CD4-positive, alpha-beta T cell (primary cell): ENCODE results near the gene CHST12. TPM values are rescaled to one million over a fixed set of nuclear protein-coding genes. Genes with fewer than 3 reads are reported as not detected.

Experiments used
- ATAC-seq: fragments of 200-7000 bp; cut with Tn5 transposase; one replicate; pipeline ENCODE4 v1.10.0; 2022; ENCODE audit warnings: mild to moderate bottlenecking; ENCODE audit not compliant: poor library complexity
- CTCF ChIA-PET: fragments of 350-600 bp; sonication (Branson Sonifier 250); formaldehyde crosslinking; loops from one replicate; lab custom pipeline; 2021; ENCODE audit warnings: antibody characterized with exemption, inconsistent platforms; lab: Charles Lee
- POLR2A ChIA-PET: fragments of 350-600 bp; sonication (Branson Sonifier 250); formaldehyde crosslinking; loops from one replicate; lab custom pipeline; 2021; ENCODE audit warnings: antibody characterized with exemption, inconsistent platforms; lab: Charles Lee
- DNase-seq, 14 experiments: peaks; one replicate each; pipeline ENCODE4 v3.0.0-alpha.2; 2013 to 2020; ENCODE audit warnings: mixed read lengths in 2 of 14
- H3K27ac ChIP-seq, 2 donors: one replicate each; pipeline versions ENCODE4 v1.5.1 to v1.7.0; 2013; ENCODE audit warnings: low read length in 2 of 2, low read depth in 1 of 2, mild to moderate bottlenecking in 1 of 2
- H3K27me3 ChIP-seq, 2 experiments: 1 replicate in 1 of 2; 2 replicates in 1 of 2; pipeline versions ENCODE4 v1.6.1 to v1.7.0; 2013; ENCODE audit warnings: low read length in 2 of 2, control low read depth in 1 of 2, mild to moderate bottlenecking in 1 of 2, moderate library complexity in 1 of 2; ENCODE audit not compliant: insufficient read depth in 2 of 2, control insufficient read depth in 1 of 2
- H3K36me3 ChIP-seq: one replicate; pipeline ENCODE4 v1.6.1; 2013; ENCODE audit warnings: low read length, control low read depth; ENCODE audit not compliant: insufficient read depth
- H3K4me1 ChIP-seq: one replicate; pipeline ENCODE4 v1.6.1; 2013; ENCODE audit warnings: low read length, control low read depth; ENCODE audit not compliant: insufficient read depth
- H3K4me3 ChIP-seq: one replicate; pipeline ENCODE4 v1.5.1; 2013; ENCODE audit warnings: mild to moderate bottlenecking, low read length, moderate library complexity
- H3K9me3 ChIP-seq, 2 experiments: 1 replicate in 1 of 2; 2 replicates in 1 of 2; pipeline versions ENCODE4 v1.6.1 to v1.7.0; 2013; ENCODE audit warnings: low read length in 2 of 2, mild to moderate bottlenecking in 2 of 2, control low read depth in 1 of 2, moderate library complexity in 1 of 2; ENCODE audit not compliant: control insufficient read depth in 1 of 2, insufficient read depth in 1 of 2
- H3K27ac Mint-ChIP-seq: one replicate; pipeline ENCODE4 v1.8.0; 2020; ENCODE audit warnings: mixed read lengths
- H3K27me3 Mint-ChIP-seq: one replicate; pipeline ENCODE4 v1.8.0; 2021; ENCODE audit warnings: mixed read lengths
- H3K36me3 Mint-ChIP-seq: one replicate; pipeline ENCODE4 v1.8.0; 2021; ENCODE audit warnings: low read depth, mixed read lengths
- H3K4me1 Mint-ChIP-seq: one replicate; pipeline ENCODE4 v1.8.0; 2021; ENCODE audit warnings: low read depth, mixed read lengths
- H3K4me3 Mint-ChIP-seq: one replicate; pipeline ENCODE4 v1.8.0; 2020; ENCODE audit warnings: mild to moderate bottlenecking, mixed read lengths
- H3K9me3 Mint-ChIP-seq: one replicate; pipeline ENCODE4 v1.8.0; 2020; ENCODE audit warnings: mixed read lengths
- CTCF ChIP-seq: fragments of 200-600 bp; IDR thresholded peaks from one replicate; pipeline ENCODE4 v1.8.0; 2022; ENCODE audit warnings: antibody characterized with exemption, mild to moderate bottlenecking
- intact Hi-C, 2 experiments: fragments of 100-400 bp; cut with DNase I in 1 of 2; cut with micrococcal nuclease in 1 of 2; formaldehyde crosslinking; loops; one replicate each; pipeline versions ENCODE4 v1.15.1 to v1.9.0; 2023 to 2025; cut with DNase I, micrococcal nuclease
- total RNA-seq, 174 experiments: library from RNA in 2 of 174; stranded (reverse) in 2 of 174; gene quantifications; one replicate each; pipeline ENCODE4 v1.2.3 and lab custom pipeline; 2021 to 2026

The CHST12 gene
- total RNA-seq, 2 experiments from 2014 or later: 6.6 to 8.6 TPM

- Mint-ChIP-seq H3K27me3 (no peaks in the 10 kb centered on the region), H3K4me1 (peaks cover 28% of the 10 kb centered on the region), H3K4me3 (peak overlapping the region; percentile 65), H3K36me3 (no peaks in the 10 kb centered on the region), H3K27ac (peak overlapping the region; percentile 39), H3K9me3 (no peaks in the 10 kb centered on the region)
- CTCF ChIA-PET: no interaction called here
- TF ChIP-seq CTCF: no peak
- Histone ChIP-seq H3K27ac (peak overlapping the region in 1 of 2 donors; percentile 44), H3K9me3 (no peaks in the 10 kb centered on the region), H3K4me3 (no peak overlapping the region), H3K27me3 (no peaks in the 10 kb centered on the region), H3K36me3 (no peaks in the 10 kb centered on the region), H3K4me1 (peaks cover 28% of the 10 kb centered on the region)
- intact Hi-C loops: loop anchor here in 1 of 2 experiments (5.0 kb wide), 2 partner anchors 157 to 158 kb away; partner anchors contain the start of genes BRAT1, IQCE, MRM2 and NUDT1
- POLR2A ChIA-PET: no interaction called here
- DNase-seq (peak in 2 of 14 experiments; percentile 18 to 32), ATAC-seq (no peak)
Observed at GRCh38 chr7:2399848-2400587, 3.4 kb upstream of the CHST12 start.

- no peaks in the 10 kb centered on the region for H3K36me3 ChIP-seq
- peaks cover 52% of the 10 kb centered on the region for H3K4me1 ChIP-seq
- H3K27me3 ChIP-seq: no peaks in the 10 kb centered on the region
- H3K27ac ChIP-seq: no peak overlapping the region
- ATAC-seq: no peak
- Mint-ChIP-seq H3K36me3 (no peaks in the 10 kb centered on the region), H3K27me3 (no peaks in the 10 kb centered on the region), H3K27ac (peak overlapping the region; percentile 60), H3K4me1 (peaks cover 49% of the 10 kb centered on the region), H3K9me3 (no peaks in the 10 kb centered on the region), H3K4me3 (peak overlapping the region; percentile 88)
- POLR2A ChIA-PET: interaction anchor here (1.0 to 1.5 kb wide), 3 partner anchors 10 to 49 kb away, joined by 4 to 12 read pairs (median 7); partner anchors contain the start of gene EIF3B
- no peaks in the 10 kb centered on the region for H3K9me3 ChIP-seq
- TF ChIP-seq CTCF: no peak
- H3K4me3 ChIP-seq: peak overlapping the region; percentile 76
- CTCF ChIA-PET: no interaction called here
- intact Hi-C loops: loop anchor here in 1 of 2 experiments (1.0 to 5.0 kb wide), 4 partner anchors 48 to 160 kb away; partner anchors contain the start of genes BRAT1, EIF3B, IQCE and MRM2
- no peak for DNase-seq
Observed at GRCh38 chr7:2402687-2403013, 761 bp upstream of the CHST12 start.

GRCh38 chr7:2403718-2404648 is 572 bp downstream of the CHST12 start:
- peaks cover 65% of the 10 kb centered on the region for H3K4me1 ChIP-seq
- POLR2A ChIA-PET: interaction anchor here (0.6 to 3.6 kb wide), 5 partner anchors 8 to 1531 kb away, joined by 3 to 27 read pairs (median 7); partner anchors contain the start of gene EIF3B
- H3K4me3 ChIP-seq: peak overlapping the region; percentile 64
- Mint-ChIP-seq H3K36me3 (no peaks in the 10 kb centered on the region), H3K4me1 (peaks cover 62% of the 10 kb centered on the region), H3K27ac (peak overlapping the region; percentile 82), H3K9me3 (no peaks in the 10 kb centered on the region), H3K27me3 (no peaks in the 10 kb centered on the region), H3K4me3 (peak overlapping the region; percentile 88)
- no peaks in the 10 kb centered on the region for H3K27me3 ChIP-seq
- TF ChIP-seq CTCF: no peak
- peak; percentile 18 for ATAC-seq
- CTCF ChIA-PET: no interaction called here
- H3K9me3 ChIP-seq: no peaks in the 10 kb centered on the region
- no peaks in the 10 kb centered on the region for H3K36me3 ChIP-seq
- DNase-seq: peak in 6 of 14 experiments; percentile 13 to 65 (median 44)
- intact Hi-C loops: loop anchor here (1.0 to 5.0 kb wide), 5 partner anchors 50 to 162 kb away; partner anchors contain the start of genes SNX8 (in 2 of the 2), BRAT1 (in 1 of the 2), EIF3B (in 1 of the 2) and IQCE (in 1 of the 2)
- peak overlapping the region; percentile 35 to 38 for H3K27ac ChIP-seq
